PC-9 (cell line): Measurements from ENCODE around the gene CLIC5. TPM values are rescaled to one million over a fixed set of nuclear protein-coding genes. Genes with fewer than 3 reads are reported as not detected.

Experiments used
- BruUV-seq: library from RNA; stranded (reverse); fragments of 400-500 nt; replicated peaks from 2 replicates; lab custom pipeline; 2021; lab: Mats Ljungman, UMichigan
- CTCF ChIA-PET: fragments of 300-600 bp; sonication (Branson Sonifier 250); formaldehyde crosslinking; loops from one replicate; lab custom pipeline; 2022; ENCODE audit warnings: antibody characterized with exemption; lab: Charles Lee
- POLR2A ChIA-PET: fragments of 300-600 bp; sonication (Branson Sonifier 250); formaldehyde crosslinking; loops from one replicate; lab custom pipeline; 2022; ENCODE audit warnings: antibody characterized with exemption; ENCODE audit not compliant: unreplicated experiment; lab: Charles Lee
- DNase-seq, 2 experiments: peaks; one replicate each; pipeline versions ENCODE4 v3.0.0 to v3.0.0-alpha.2; 2015 to 2022; ENCODE audit warnings: mixed read lengths in 1 of 2
- H2AFZ ChIP-seq: fragments of 200-600 bp; sonication (generic); 2 replicates; pipeline ENCODE4 v1.8.1; 2017; ENCODE audit warnings: antibody characterized with exemption
- H3F3A ChIP-seq: fragments of 200-600 bp; sonication (generic); 2 replicates; pipeline ENCODE4 v1.8.1; 2017; ENCODE audit warnings: antibody characterized with exemption, mild to moderate bottlenecking, low read depth; ENCODE audit not compliant: insufficient read depth
- H3K27ac ChIP-seq: fragments of 200-600 bp; sonication (generic); 2 replicates; pipeline ENCODE4 v1.6.1; 2016; ENCODE audit warnings: mixed run types
- H3K27me3 ChIP-seq: fragments of 200-600 bp; sonication (generic); 2 replicates; pipeline ENCODE4 v1.6.1; 2016; ENCODE audit warnings: low read depth, mixed run types; ENCODE audit not compliant: insufficient read depth
- H3K36me3 ChIP-seq: fragments of 200-600 bp; sonication (generic); 2 replicates; pipeline ENCODE4 v1.6.1; 2016; ENCODE audit warnings: low read depth, mixed run types
- H3K4me1 ChIP-seq: fragments of 200-600 bp; sonication (generic); replicated peaks from 2 replicates; pipeline ENCODE4 v1.6.1; 2016; ENCODE audit warnings: mixed run types; ENCODE audit not compliant: insufficient read depth
- H3K4me2 ChIP-seq: fragments of 200-600 bp; sonication (generic); 2 replicates; pipeline ENCODE4 v1.6.1; 2017; ENCODE audit warnings: mixed run types
- H3K4me3 ChIP-seq: fragments of 200-600 bp; sonication (generic); 2 replicates; pipeline ENCODE4 v1.6.1; 2016; ENCODE audit warnings: mixed run types
- H3K79me2 ChIP-seq: fragments of 200-600 bp; sonication (generic); 2 replicates; pipeline ENCODE4 v1.6.1; 2017; ENCODE audit warnings: low read depth, mixed run types
- H3K9me2 ChIP-seq: fragments of 200-600 bp; sonication (generic); 2 replicates; pipeline ENCODE4 v1.8.1; 2017; ENCODE audit warnings: mild to moderate bottlenecking; ENCODE audit not compliant: insufficient read depth
- H3K9me3 ChIP-seq: fragments of 200-600 bp; sonication (generic); 2 replicates; pipeline ENCODE4 v1.8.1; 2016; ENCODE audit warnings: low read depth; ENCODE audit not compliant: insufficient read depth
- H4K20me1 ChIP-seq: fragments of 200-600 bp; sonication (generic); 2 replicates; pipeline ENCODE4 v1.8.1; 2017; ENCODE audit not compliant: insufficient read depth
- EZH2 ChIP-seq: fragments of 200-600 bp; sonication (generic); IDR thresholded peaks from 2 replicates; pipeline ENCODE4 v1.8.0; 2017; ENCODE audit warnings: antibody characterized with exemption, low read depth
- intact Hi-C: fragments of 100-400 bp; cut with micrococcal nuclease; formaldehyde crosslinking; loops from one replicate; pipeline ENCODE4 v1.10.0; 2022; ENCODE audit not compliant: unreplicated experiment
- total RNA-seq: library from RNA; stranded (reverse); gene quantifications from 2 replicates; pipeline ENCODE4 v1.2.3, GENCODE V29; 2021
- TF ChIP-seq, protein P1 (sequence below): fragments of 200-600 bp; sonication (generic); conservative IDR thresholded peaks from 2 replicates; pipeline ENCODE4 v1.6.1; 2017; ENCODE audit warnings: mixed run types, antibody characterized with exemption, mild to moderate bottlenecking, moderate library complexity

Gene CLIC5
- total RNA-seq, 1 experiment from 2014 or later = 2.0 TPM

DNA sequence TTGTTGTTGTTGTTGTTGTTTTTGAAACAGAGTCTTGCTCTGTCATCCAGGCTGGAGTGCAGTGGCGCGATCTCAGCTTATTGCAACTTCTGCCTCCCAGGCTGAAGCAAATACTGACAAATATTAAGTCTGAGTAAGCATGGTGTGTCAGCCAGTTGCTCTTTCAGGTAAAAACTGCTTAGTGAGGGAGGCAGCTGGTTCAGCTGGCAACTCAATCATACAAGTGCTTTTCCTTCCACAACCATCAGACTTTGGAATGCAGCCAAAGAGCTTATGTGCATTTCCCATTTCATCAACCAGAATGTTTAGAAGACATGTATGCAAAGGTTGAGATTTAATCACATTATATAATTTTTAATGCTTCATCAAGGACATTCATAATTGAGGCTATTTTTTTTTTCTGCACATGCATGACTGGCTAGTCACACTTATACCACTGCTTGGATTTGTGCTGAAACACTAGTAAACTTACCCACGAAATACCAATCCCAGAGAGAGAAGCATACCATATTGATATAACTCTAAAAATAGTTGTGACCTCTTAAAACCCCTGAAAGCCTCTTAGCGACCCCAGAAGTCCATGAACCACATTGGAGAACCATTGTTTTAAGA, 56.0 kb downstream of the CLIC5 start:
- BruUV-seq = no TSS peak
- TF ChIP-seq, protein P1, sequence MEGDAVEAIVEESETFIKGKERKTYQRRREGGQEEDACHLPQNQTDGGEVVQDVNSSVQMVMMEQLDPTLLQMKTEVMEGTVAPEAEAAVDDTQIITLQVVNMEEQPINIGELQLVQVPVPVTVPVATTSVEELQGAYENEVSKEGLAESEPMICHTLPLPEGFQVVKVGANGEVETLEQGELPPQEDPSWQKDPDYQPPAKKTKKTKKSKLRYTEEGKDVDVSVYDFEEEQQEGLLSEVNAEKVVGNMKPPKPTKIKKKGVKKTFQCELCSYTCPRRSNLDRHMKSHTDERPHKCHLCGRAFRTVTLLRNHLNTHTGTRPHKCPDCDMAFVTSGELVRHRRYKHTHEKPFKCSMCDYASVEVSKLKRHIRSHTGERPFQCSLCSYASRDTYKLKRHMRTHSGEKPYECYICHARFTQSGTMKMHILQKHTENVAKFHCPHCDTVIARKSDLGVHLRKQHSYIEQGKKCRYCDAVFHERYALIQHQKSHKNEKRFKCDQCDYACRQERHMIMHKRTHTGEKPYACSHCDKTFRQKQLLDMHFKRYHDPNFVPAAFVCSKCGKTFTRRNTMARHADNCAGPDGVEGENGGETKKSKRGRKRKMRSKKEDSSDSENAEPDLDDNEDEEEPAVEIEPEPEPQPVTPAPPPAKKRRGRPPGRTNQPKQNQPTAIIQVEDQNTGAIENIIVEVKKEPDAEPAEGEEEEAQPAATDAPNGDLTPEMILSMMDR = no peak
- no peak for TF ChIP-seq EZH2
- peaks cover 3% of the 10 kb centered on the region; the same call in 1 of the 2 replicates for H3K27me3 ChIP-seq
- no peaks in the 10 kb centered on the region for H3K9me3 ChIP-seq
- CTCF ChIA-PET = no interaction called here
- no peaks in the 10 kb centered on the region for H3K9me2 ChIP-seq
- no peak overlapping the region for H3K4me3 ChIP-seq
- H3K36me3 ChIP-seq = no peaks in the 10 kb centered on the region
- no peak overlapping the region for H3K4me2 ChIP-seq
- POLR2A ChIA-PET = interaction anchor here (0.6 kb wide), 1 partner anchor 22 kb away, joined by 4 read pairs; no protein-coding TSS in a partner anchor
- no peaks in the 10 kb centered on the region for H3F3A ChIP-seq
- no peaks in the 10 kb centered on the region for H4K20me1 ChIP-seq
- intact Hi-C loops = no loop called here
- H3K79me2 ChIP-seq = no peaks in the 10 kb centered on the region
- H3K4me1 ChIP-seq = no peaks in the 10 kb centered on the region
- no peak overlapping the region for H2AFZ ChIP-seq
- no peak for DNase-seq
- H3K27ac ChIP-seq = no peak overlapping the region

DNA sequence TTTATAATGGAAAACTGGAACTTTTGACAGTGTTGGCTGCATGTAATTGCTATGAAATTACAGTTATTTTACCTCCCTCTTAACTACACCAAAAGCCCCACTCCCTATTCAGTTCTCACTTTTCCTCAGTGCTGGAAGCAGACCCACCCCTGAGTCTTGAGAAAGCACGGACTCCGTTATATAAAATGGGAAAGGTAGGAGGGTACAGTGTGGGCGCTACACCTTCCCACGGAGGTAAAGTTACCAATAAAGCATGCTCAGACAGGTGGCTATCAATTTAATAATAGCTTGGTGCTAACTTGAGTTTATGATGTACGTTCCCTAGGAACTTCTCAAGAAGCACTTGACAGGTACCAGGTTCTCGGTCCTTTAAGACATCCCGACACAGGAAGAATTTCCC, 59.0 kb downstream of the CLIC5 start:
- no peak overlapping the region for H3K4me3 ChIP-seq
- no TSS peak for BruUV-seq
- H4K20me1 ChIP-seq = no peaks in the 10 kb centered on the region
- no peak for DNase-seq
- no peak overlapping the region for H3K27ac ChIP-seq
- no peaks in the 10 kb centered on the region for H3K4me1 ChIP-seq
- no peak overlapping the region for H3K4me2 ChIP-seq
- POLR2A ChIA-PET = no interaction called here
- TF ChIP-seq EZH2 = no peak
- TF ChIP-seq, protein P1 = no peak
- intact Hi-C loops = no loop called here
- H2AFZ ChIP-seq = no peak overlapping the region
- H3F3A ChIP-seq = no peaks in the 10 kb centered on the region
- H3K9me2 ChIP-seq = no peaks in the 10 kb centered on the region
- no peaks in the 10 kb centered on the region for H3K79me2 ChIP-seq
- no peaks in the 10 kb centered on the region for H3K9me3 ChIP-seq
- CTCF ChIA-PET = interaction anchor here (0.6 kb wide), 1 partner anchor 35 kb away, joined by 12 read pairs; no protein-coding TSS in a partner anchor
- no peaks in the 10 kb centered on the region for H3K36me3 ChIP-seq
- peaks cover 3% of the 10 kb centered on the region; the same call in 1 of the 2 replicates for H3K27me3 ChIP-seq

DNA sequence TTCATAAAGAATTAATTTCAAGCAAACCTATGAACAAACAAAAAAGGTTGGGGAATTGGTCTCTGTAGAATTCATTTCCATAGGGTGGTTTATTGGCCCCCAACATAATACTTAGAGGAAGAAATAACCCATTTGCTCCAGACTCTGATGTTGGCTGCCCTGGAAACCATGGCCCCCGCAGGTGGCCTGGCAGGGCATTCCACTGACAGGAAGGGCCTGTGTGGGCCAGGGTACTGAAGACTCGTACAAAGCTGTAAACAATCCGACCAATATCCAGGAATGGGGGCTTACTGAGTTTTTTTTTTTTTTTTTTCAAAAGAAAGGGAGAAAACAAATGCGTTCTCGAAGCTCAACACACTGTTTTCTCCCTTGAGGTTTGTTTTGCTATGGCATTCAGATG, 59.5 kb downstream of the CLIC5 start:
- peaks cover 3% of the 10 kb centered on the region; the same call in 1 of the 2 replicates for H3K27me3 ChIP-seq
- no peak overlapping the region for H3K27ac ChIP-seq
- TF ChIP-seq, protein P1 = no peak
- no peak for TF ChIP-seq EZH2
- ChIA-PET POLR2A (no interaction called here), CTCF (interaction anchor here (0.6 kb wide), 1 partner anchor 35 kb away, joined by 12 read pairs; no protein-coding TSS in a partner anchor)
- H3K4me2 ChIP-seq = no peak overlapping the region
- no peaks in the 10 kb centered on the region for H3K79me2 ChIP-seq
- DNase-seq = no peak
- H3K9me2 ChIP-seq = no peaks in the 10 kb centered on the region
- H3K9me3 ChIP-seq = no peaks in the 10 kb centered on the region
- H3F3A ChIP-seq = no peaks in the 10 kb centered on the region
- H4K20me1 ChIP-seq = no peaks in the 10 kb centered on the region
- BruUV-seq = no TSS peak
- no peak overlapping the region for H2AFZ ChIP-seq
- no peaks in the 10 kb centered on the region for H3K4me1 ChIP-seq
- intact Hi-C loops = no loop called here
- no peak overlapping the region for H3K4me3 ChIP-seq
- H3K36me3 ChIP-seq = no peaks in the 10 kb centered on the region
